H1 (cell line): ENCODE data around the gene MEIOB. TPM values are rescaled to one million over a fixed set of nuclear protein-coding genes. Genes with fewer than 3 reads are reported as not detected.

Experiments
- CHD2 ChIP-seq: IDR thresholded peaks from 2 replicates; pipeline ENCODE4 v1.6.1; 2012; ENCODE audit warnings: low read length, improper control_type of control experiment
- GABPA ChIP-seq: IDR thresholded peaks from 2 replicates; pipeline ENCODE4 v1.6.1; 2011; ENCODE audit warnings: mild to moderate bottlenecking, low read length, moderate library complexity, borderline replicate concordance; ENCODE audit not compliant: insufficient read depth
- HDAC2 ChIP-seq, 2 experiments: fragments of 300-600 bp in 1 of 2; sonication (generic) in 1 of 2; IDR thresholded peaks; 2 replicates each; pipeline ENCODE4 v1.6.1; 2011 to 2012; ENCODE audit warnings: low read depth in 2 of 2, low read length in 2 of 2, mild to moderate bottlenecking in 2 of 2, moderate library complexity in 2 of 2, borderline replicate concordance in 1 of 2, inconsistent platforms in 1 of 2
- POU5F1 ChIP-seq: IDR thresholded peaks from 2 replicates; pipeline ENCODE4 v1.6.1; 2011; ENCODE audit warnings: low read depth, mild to moderate bottlenecking, low read length, moderate library complexity
- TAF1 ChIP-seq: IDR thresholded peaks from 2 replicates; pipeline ENCODE4 v1.6.1; 2011; ENCODE audit warnings: mild to moderate bottlenecking, low read depth, low read length
- TEAD4 ChIP-seq: IDR thresholded peaks from 2 replicates; pipeline ENCODE4 v1.6.1; 2012; ENCODE audit warnings: low read depth, low read length, inconsistent platforms, mixed read lengths
- polyA plus RNA-seq, 7 experiments: library from polyadenylated mRNA; depleted of rRNA in 3 of 7; stranded (reverse) in 5 of 7; unstranded in 2 of 7; fragments of >200 nt in 5 of 7; fragments of 200-250 nt in 2 of 7; gene quantifications; 1 replicate in 5 of 7; 2 replicates in 1 of 7; 4 replicates in 1 of 7; pipeline versions ENCODE4 v1.2.1 to v1.2.3, GENCODE V29; 2011 to 2013; ENCODE audit warnings: missing spikeins in 2 of 7, mixed read lengths in 2 of 7
- total RNA-seq: library from RNA; stranded (reverse); fragmentation: NEBNext Ultra II Directional; extraction: Animal tissue kit (Norgen Biotek cat#: 25700); gene quantifications from 2 replicates; pipeline ENCODE4 v1.2.1, GENCODE V29; 2021

The MEIOB gene
- total and polyA plus RNA-seq, 2 of the 8 experiments (the other 6 are each of a cell fraction or from before 2014, with no cell fraction given) = 0.63 to 1.1 TPM

- TF ChIP-seq TAF1 (no peak), CHD2 (no peak), TEAD4 (no peak), HDAC2 (IDR thresholded peaks at IDR 0.05; ENCODE audit: borderline replicate concordance in 1 of 2, low read depth in 2 of 2, low read length in 2 of 2) (no peak), GABPA (no peak), POU5F1 (no peak)
Measured at GRCh38 chr16:1791256-1791942, 80.6 kb downstream of the MEIOB start (continued).
